ENCODE results near the gene MMP19.
"Not testable (repeated sequence)": the region's sequence is repeated elsewhere in the genome, so short reads cannot be mapped to it uniquely, and the experiment has no call there.

MMP19 gene, protein sequence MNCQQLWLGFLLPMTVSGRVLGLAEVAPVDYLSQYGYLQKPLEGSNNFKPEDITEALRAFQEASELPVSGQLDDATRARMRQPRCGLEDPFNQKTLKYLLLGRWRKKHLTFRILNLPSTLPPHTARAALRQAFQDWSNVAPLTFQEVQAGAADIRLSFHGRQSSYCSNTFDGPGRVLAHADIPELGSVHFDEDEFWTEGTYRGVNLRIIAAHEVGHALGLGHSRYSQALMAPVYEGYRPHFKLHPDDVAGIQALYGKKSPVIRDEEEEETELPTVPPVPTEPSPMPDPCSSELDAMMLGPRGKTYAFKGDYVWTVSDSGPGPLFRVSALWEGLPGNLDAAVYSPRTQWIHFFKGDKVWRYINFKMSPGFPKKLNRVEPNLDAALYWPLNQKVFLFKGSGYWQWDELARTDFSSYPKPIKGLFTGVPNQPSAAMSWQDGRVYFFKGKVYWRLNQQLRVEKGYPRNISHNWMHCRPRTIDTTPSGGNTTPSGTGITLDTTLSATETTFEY

GRCh38 chr12:55842681-55843429 lies at the start of gene MMP19:
TSS of gene MMP19 (minus strand) at chr12:55842936. CDS start at chr12:55842830, 106 bp downstream.
- no peak for DNase-seq

- DNase-seq: no peak
Observed at GRCh38 chr12:55891310-55891709, 48.6 kb upstream of the MMP19 start.

DNA sequence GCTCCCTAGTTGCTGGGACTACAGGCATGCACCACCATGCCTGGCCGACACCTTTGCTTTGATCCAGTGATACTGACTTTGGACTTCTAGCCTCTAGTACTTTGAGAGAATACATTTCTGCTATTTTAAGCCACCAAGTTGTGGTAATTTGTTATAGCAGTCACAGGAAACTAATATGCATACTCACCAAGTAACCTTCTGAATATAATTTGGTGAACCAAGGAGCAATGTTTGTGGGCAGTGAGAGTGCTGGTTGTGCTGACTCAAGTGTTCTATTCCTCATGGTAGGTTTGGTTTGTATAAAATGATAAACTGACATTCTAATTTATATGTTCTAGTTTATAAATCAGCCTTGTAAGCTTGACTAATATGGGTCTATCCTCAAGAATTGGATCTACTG lies 42.4 kb upstream of the MMP19 start:
- no peak for DNase-seq

DNA sequence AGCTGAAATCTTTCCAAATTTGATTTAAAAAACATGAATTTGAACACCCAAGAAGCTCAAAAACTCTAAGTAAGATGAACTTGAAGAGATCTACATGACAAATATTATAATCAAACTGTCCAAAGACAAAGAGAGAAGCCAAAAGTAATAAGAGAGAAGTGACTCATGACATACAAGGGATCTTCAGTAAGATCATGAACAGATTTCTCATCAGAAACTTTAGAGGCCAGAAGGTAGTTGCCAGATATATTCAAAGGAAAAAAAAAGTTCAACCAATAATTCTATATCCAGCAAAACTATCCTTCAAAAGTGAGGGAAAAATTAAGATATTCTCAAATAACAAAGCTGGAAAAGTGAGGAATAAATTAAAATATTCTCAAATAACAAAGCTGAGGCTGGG lies 35.1 kb upstream of the MMP19 start:
- DNase-seq: no peak

GRCh38 chr12:55875704-55876467 lies 33.1 kb upstream of the MMP19 start:
- DNase-seq: no peak

DNA sequence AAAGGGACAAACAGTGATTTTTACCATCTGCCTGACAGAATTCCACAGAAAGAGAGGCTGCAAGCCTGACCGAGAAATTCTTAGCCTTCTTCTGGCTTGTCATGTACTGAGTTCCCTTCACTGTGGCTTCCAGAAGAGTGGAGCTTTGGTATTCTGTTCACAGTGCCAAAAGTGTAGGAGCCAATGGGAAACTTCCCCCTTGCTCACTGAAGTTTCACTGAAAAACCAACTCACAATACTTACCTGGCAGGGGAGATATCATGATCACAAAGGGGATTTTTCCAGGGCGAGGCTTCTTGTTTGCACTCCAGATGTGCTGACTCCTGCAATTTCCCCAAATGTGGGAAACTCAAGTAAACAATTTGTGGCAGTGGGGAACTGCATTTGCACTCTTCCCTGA lies 31.7 kb upstream of the MMP19 start:
- no peak for DNase-seq

GRCh38 chr12:55866454-55867004 lies 23.8 kb upstream of the MMP19 start:
- not testable (repeated sequence) for DNase-seq

DNA sequence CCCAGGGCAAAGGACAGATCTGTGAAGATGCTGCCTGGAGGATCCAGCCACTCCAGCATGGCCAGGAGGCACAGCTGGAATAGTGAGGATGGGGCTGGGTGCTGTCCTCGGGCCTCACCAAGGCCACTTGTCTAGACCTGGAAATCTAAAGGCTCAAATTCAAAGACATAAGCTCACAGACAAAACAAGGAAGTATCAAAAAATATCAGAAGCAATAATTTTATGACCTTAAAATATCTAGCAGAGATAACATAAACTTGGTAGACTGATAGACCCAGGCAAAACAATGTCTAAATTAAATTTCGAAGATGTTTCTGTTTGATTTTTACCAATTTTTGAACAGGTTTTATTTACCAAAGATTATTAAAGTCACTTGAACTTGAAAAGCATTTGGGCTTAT lies 22.6 kb upstream of the MMP19 start:
- no peak for DNase-seq

- DNase-seq: not testable (repeated sequence)
Observed at GRCh38 chr12:55862931-55863330, 20.2 kb upstream of the MMP19 start.

DNA sequence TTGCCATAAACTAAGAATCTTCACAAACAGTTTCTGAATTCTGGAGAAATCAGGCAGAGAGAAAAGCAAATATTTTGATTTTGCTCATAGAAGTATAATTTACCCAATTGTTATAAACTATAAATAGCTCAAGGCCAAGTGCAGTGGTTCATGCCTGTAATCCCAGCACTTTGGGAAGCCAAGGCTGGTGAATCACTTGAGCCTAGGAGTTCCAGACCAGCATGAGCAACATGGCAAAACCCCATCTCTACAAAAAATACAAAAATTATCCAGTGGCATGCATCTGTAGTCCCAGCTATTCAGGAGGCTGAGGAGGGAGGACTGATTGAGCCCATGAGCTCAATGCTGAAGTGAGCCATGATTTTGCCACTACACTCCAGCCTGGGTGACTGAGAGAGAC lies 19.6 kb upstream of the MMP19 start:
- no peak for DNase-seq

- no peak for DNase-seq
Observed at GRCh38 chr12:55861871-55862270, 19.1 kb upstream of the MMP19 start.

GRCh38 chr12:55861396-55861795 lies 18.7 kb upstream of the MMP19 start:
- no peak for DNase-seq

DNA sequence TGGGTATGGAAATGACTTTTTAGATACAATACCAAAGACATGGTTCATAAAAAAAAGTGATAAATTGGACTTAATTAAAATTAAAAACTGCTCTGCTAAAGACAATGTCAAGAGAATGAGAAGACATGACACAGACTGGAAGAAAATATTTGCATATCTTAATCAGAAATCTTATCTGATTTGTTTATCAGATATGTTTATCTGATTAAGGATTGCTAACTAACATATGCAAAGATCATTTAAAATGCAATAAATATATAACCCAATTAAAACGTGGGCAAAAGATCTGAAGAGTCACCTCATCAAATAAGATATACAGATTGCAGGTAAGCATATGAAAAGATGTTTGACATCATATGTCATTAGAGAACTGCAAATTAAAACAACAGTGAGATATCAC lies 10.0 kb upstream of the MMP19 start:
- no peak for DNase-seq

DNA sequence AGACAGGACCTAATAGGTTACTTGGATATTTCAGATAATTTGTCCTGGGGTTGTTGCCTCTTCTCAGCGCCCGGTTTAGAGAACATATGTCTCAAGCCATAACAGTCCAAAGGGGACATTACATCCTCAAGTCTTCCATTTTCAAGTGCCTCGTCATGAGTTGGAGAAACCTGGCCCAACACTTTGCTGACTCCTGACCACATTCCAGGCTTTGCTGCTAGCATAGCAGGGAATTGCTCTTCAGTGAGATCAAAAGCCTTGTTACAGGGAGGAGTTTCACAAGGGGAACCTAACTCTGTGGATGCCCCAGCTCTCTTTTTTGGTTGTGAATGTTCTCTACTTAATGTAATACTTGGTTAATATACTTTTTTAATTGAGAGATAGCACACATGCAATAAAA lies 8.2 kb upstream of the MMP19 start:
- no peak for DNase-seq

GRCh38 chr12:55850401-55850800 lies 7.7 kb upstream of the MMP19 start:
- no peak for DNase-seq

GRCh38 chr12:55849616-55850343 lies 7.0 kb upstream of the MMP19 start:
- no peak for DNase-seq

DNA sequence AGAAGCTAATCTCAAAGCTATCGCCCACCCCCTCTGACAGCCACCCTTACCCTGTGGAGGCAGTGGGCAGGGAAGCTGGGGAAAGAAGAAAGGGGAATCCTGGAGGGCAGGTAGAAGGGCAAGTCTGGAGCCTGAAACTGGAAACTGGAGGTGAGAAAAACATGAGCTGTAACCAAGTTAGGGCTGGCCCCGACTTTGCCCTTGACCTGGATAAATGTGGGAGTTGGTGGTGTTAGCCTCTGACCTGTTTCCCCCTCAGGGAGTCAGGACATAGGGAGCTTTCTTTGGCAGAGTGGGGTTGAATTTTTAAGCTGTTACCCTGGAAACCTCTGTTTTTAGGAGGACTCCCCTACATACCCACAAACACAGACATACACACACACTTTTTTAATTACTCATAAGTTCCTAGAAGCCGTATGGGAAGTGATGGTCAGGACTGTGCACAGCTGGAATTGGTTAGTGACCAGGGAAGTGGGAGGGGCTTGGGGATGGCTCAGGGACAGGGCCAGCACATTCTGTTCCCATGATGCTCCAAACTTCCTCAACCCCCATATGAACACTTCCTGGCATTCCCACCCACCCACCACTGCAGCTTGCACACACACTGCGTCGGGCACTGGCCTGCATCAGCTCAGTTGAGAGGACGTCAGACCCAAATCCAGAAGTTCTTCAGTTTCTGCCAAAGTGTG lies 5.0 kb upstream of the MMP19 start:
- no peak for DNase-seq

GRCh38 chr12:55847033-55847432 lies 4.3 kb upstream of the MMP19 start:
- no peak for DNase-seq

- no peak for DNase-seq
Observed at GRCh38 chr12:55845785-55846496, 3.2 kb upstream of the MMP19 start.

DNA sequence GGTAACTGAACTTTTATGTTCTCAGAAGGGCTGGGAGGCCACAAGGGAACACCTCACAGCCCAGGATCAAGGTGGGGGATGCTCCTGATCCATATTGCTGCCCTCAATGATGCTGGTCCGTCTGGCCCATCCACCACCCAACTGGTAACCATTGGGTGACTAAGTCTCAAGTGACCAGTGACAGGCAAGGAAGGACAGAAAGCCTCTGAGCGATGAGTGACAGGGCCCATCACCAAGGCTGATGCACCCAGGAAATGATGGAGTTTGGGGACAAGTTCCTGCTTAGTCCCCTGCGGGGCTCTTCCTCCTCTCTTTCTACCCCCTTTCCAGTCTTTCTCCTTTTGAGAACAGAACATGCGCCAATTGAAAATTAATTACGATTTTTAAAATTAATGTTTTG lies 2.6 kb upstream of the MMP19 start:
- DNase-seq: no peak

DNA sequence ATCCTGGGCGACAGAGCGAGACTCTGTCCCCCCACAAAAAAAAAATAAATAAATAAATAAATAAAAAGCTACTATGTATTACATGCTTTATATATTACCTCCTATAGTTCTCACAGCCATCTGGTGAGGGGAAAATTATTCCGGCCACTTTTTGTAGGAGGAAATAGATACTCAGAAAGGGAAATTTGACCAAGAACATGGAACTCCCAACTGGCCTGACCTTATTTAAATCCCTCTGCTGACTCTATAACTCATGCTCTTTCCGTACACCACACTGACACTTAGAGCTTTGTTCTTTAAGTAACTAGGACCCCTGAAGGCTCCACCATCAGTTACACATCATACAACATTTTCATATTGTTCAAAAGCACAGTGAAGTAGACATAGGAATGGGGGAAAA lies 2.2 kb upstream of the MMP19 start:
- no peak for DNase-seq

All from NCI-H2227 treated with DMSO at 0.1 percent for 48 hours (cell line).